ENCODE results near the gene BRIP1.
"Not testable (repeated sequence)": the region's sequence is repeated elsewhere in the genome, so short reads cannot be mapped to it uniquely, and the experiment has no call there.

BRIP1 gene

GRCh38 chr17:61826866-61827265 is 36.5 kb downstream of the BRIP1 start:
- H3K27ac ChIP-seq (ENCODE audit: low read length); H3K27me3 ChIP-seq (ENCODE audit: low read depth, low read length); H3K4me3 ChIP-seq (ENCODE audit: low read depth in 1 of 2, low read length in 2 of 2); H3K4me1 ChIP-seq (ENCODE audit: control insufficient read depth in 1 of 2, insufficient read depth in 2 of 2, low read length in 2 of 2); H3K36me3 ChIP-seq (ENCODE audit: control insufficient read depth in 1 of 2, insufficient read depth in 2 of 2, low read length in 2 of 2); H3K9me3 ChIP-seq (ENCODE audit: control insufficient read depth in 1 of 2, low read length in 2 of 2): not testable (repeated sequence)

- H3K4me1 ChIP-seq (ENCODE audit: control insufficient read depth in 1 of 2, insufficient read depth in 2 of 2, low read length in 2 of 2); H3K27ac ChIP-seq (ENCODE audit: low read length); H3K27me3 ChIP-seq (ENCODE audit: low read depth, low read length); H3K9me3 ChIP-seq (ENCODE audit: control insufficient read depth in 1 of 2, low read length in 2 of 2); H3K36me3 ChIP-seq (ENCODE audit: control insufficient read depth in 1 of 2, insufficient read depth in 2 of 2, low read length in 2 of 2); H3K4me3 ChIP-seq (ENCODE audit: low read depth in 1 of 2, low read length in 2 of 2): not testable (repeated sequence)
Observed at GRCh38 chr17:61826198-61826597, 37.1 kb downstream of the BRIP1 start.

- H3K36me3 ChIP-seq (ENCODE audit: control insufficient read depth in 1 of 2, insufficient read depth in 2 of 2, low read length in 2 of 2): no peaks in the 10 kb centered on the region
- no peaks in the 10 kb centered on the region for H3K27me3 ChIP-seq (ENCODE audit: low read depth, low read length)
- H3K4me3 ChIP-seq (ENCODE audit: low read depth in 1 of 2, low read length in 2 of 2): no peak overlapping the region
- peaks cover 0 to 5% of the 10 kb centered on the region in 2 donors for H3K9me3 ChIP-seq (ENCODE audit: control insufficient read depth in 1 of 2, low read length in 2 of 2)
- no peak overlapping the region for H3K27ac ChIP-seq (ENCODE audit: low read length)
- H3K4me1 ChIP-seq (ENCODE audit: control insufficient read depth in 1 of 2, insufficient read depth in 2 of 2, low read length in 2 of 2): no peaks in the 10 kb centered on the region
Observed at GRCh38 chr17:61825448-61826137, 37.7 kb downstream of the BRIP1 start.

- H3K4me3 ChIP-seq (ENCODE audit: low read depth in 1 of 2, low read length in 2 of 2): no peak overlapping the region
- H3K27ac ChIP-seq (ENCODE audit: low read length): no peak overlapping the region
- H3K4me1 ChIP-seq (ENCODE audit: control insufficient read depth in 1 of 2, insufficient read depth in 2 of 2, low read length in 2 of 2): no peaks in the 10 kb centered on the region
- no peaks in the 10 kb centered on the region for H3K9me3 ChIP-seq (ENCODE audit: control insufficient read depth in 1 of 2, low read length in 2 of 2)
- no peaks in the 10 kb centered on the region for H3K27me3 ChIP-seq (ENCODE audit: low read depth, low read length)
- no peaks in the 10 kb centered on the region for H3K36me3 ChIP-seq (ENCODE audit: control insufficient read depth in 1 of 2, insufficient read depth in 2 of 2, low read length in 2 of 2)
Observed at GRCh38 chr17:61822326-61823285, 40.7 kb downstream of the BRIP1 start.

GRCh38 chr17:61821655-61822054 is 41.7 kb downstream of the BRIP1 start:
- Histone ChIP-seq H3K27ac (ENCODE audit: low read length) (no peak overlapping the region), H3K36me3 (ENCODE audit: control insufficient read depth in 1 of 2, insufficient read depth in 2 of 2, low read length in 2 of 2) (no peaks in the 10 kb centered on the region), H3K27me3 (ENCODE audit: low read depth, low read length) (no peaks in the 10 kb centered on the region), H3K4me1 (ENCODE audit: control insufficient read depth in 1 of 2, insufficient read depth in 2 of 2, low read length in 2 of 2) (no peaks in the 10 kb centered on the region), H3K4me3 (ENCODE audit: low read depth in 1 of 2, low read length in 2 of 2) (no peak overlapping the region), H3K9me3 (ENCODE audit: control insufficient read depth in 1 of 2, low read length in 2 of 2) (no peaks in the 10 kb centered on the region)

- H3K9me3 ChIP-seq (ENCODE audit: control insufficient read depth in 1 of 2, low read length in 2 of 2); H3K27me3 ChIP-seq (ENCODE audit: low read depth, low read length); H3K27ac ChIP-seq (ENCODE audit: low read length); H3K36me3 ChIP-seq (ENCODE audit: control insufficient read depth in 1 of 2, insufficient read depth in 2 of 2, low read length in 2 of 2); H3K4me1 ChIP-seq (ENCODE audit: control insufficient read depth in 1 of 2, insufficient read depth in 2 of 2, low read length in 2 of 2); H3K4me3 ChIP-seq (ENCODE audit: low read depth in 1 of 2, low read length in 2 of 2): not testable (repeated sequence)
Observed at GRCh38 chr17:61819265-61819664, 44.1 kb downstream of the BRIP1 start.

GRCh38 chr17:61818225-61818624 is 45.1 kb downstream of the BRIP1 start:
- no peaks in the 10 kb centered on the region for H3K9me3 ChIP-seq (ENCODE audit: control insufficient read depth in 1 of 2, low read length in 2 of 2)
- no peak overlapping the region for H3K4me3 ChIP-seq (ENCODE audit: low read depth in 1 of 2, low read length in 2 of 2)
- no peaks in the 10 kb centered on the region for H3K27me3 ChIP-seq (ENCODE audit: low read depth, low read length)
- H3K27ac ChIP-seq (ENCODE audit: low read length): no peak overlapping the region
- no peaks in the 10 kb centered on the region for H3K36me3 ChIP-seq (ENCODE audit: control insufficient read depth in 1 of 2, insufficient read depth in 2 of 2, low read length in 2 of 2)
- H3K4me1 ChIP-seq (ENCODE audit: control insufficient read depth in 1 of 2, insufficient read depth in 2 of 2, low read length in 2 of 2): no peaks in the 10 kb centered on the region

- Histone ChIP-seq H3K9me3 (ENCODE audit: control insufficient read depth in 1 of 2, low read length in 2 of 2) (no peaks in the 10 kb centered on the region), H3K27me3 (ENCODE audit: low read depth, low read length) (no peaks in the 10 kb centered on the region), H3K36me3 (ENCODE audit: control insufficient read depth in 1 of 2, insufficient read depth in 2 of 2, low read length in 2 of 2) (no peaks in the 10 kb centered on the region), H3K4me3 (ENCODE audit: low read depth in 1 of 2, low read length in 2 of 2) (no peak overlapping the region), H3K27ac (ENCODE audit: low read length) (no peak overlapping the region), H3K4me1 (ENCODE audit: control insufficient read depth in 1 of 2, insufficient read depth in 2 of 2, low read length in 2 of 2) (no peaks in the 10 kb centered on the region)
Observed at GRCh38 chr17:61817452-61817851, 45.9 kb downstream of the BRIP1 start.

GRCh38 chr17:61816538-61816937 is 46.8 kb downstream of the BRIP1 start:
- no peak overlapping the region for H3K4me3 ChIP-seq (ENCODE audit: low read depth in 1 of 2, low read length in 2 of 2)
- no peak overlapping the region for H3K27ac ChIP-seq (ENCODE audit: low read length)
- H3K27me3 ChIP-seq (ENCODE audit: low read depth, low read length): no peaks in the 10 kb centered on the region
- no peaks in the 10 kb centered on the region for H3K36me3 ChIP-seq (ENCODE audit: control insufficient read depth in 1 of 2, insufficient read depth in 2 of 2, low read length in 2 of 2)
- H3K4me1 ChIP-seq (ENCODE audit: control insufficient read depth in 1 of 2, insufficient read depth in 2 of 2, low read length in 2 of 2): no peaks in the 10 kb centered on the region
- H3K9me3 ChIP-seq (ENCODE audit: control insufficient read depth in 1 of 2, low read length in 2 of 2): no peaks in the 10 kb centered on the region

GRCh38 chr17:61815863-61816503 is 47.3 kb downstream of the BRIP1 start:
- Histone ChIP-seq H3K4me3 (ENCODE audit: low read depth in 1 of 2, low read length in 2 of 2) (no peak overlapping the region), H3K9me3 (ENCODE audit: control insufficient read depth in 1 of 2, low read length in 2 of 2) (no peaks in the 10 kb centered on the region), H3K4me1 (ENCODE audit: control insufficient read depth in 1 of 2, insufficient read depth in 2 of 2, low read length in 2 of 2) (no peaks in the 10 kb centered on the region), H3K27ac (ENCODE audit: low read length) (no peak overlapping the region), H3K36me3 (ENCODE audit: control insufficient read depth in 1 of 2, insufficient read depth in 2 of 2, low read length in 2 of 2) (no peaks in the 10 kb centered on the region), H3K27me3 (ENCODE audit: low read depth, low read length) (no peaks in the 10 kb centered on the region)

GRCh38 chr17:61814485-61814884 is 48.8 kb downstream of the BRIP1 start:
- H3K9me3 ChIP-seq (ENCODE audit: control insufficient read depth in 1 of 2, low read length in 2 of 2): no peaks in the 10 kb centered on the region
- H3K27me3 ChIP-seq (ENCODE audit: low read depth, low read length): no peaks in the 10 kb centered on the region
- H3K36me3 ChIP-seq (ENCODE audit: control insufficient read depth in 1 of 2, insufficient read depth in 2 of 2, low read length in 2 of 2): no peaks in the 10 kb centered on the region
- no peak overlapping the region for H3K27ac ChIP-seq (ENCODE audit: low read length)
- no peak overlapping the region for H3K4me3 ChIP-seq (ENCODE audit: low read depth in 1 of 2, low read length in 2 of 2)
- H3K4me1 ChIP-seq (ENCODE audit: control insufficient read depth in 1 of 2, insufficient read depth in 2 of 2, low read length in 2 of 2): no peaks in the 10 kb centered on the region

All from muscle layer of duodenum (tissue), 2 donors.